Measurements from ENCODE around the gene C11orf86. TPM values are rescaled to one million over a fixed set of nuclear protein-coding genes. Genes with fewer than 3 reads are reported as not detected.
A peak's percentile ranks its signal among the peaks of the same experiment; 100 is the strongest.

The C11orf86 gene
- total and polyA plus RNA-seq, 2 donors (not counting 3 experiments of a cell fraction or from before 2014, with no cell fraction given) = not detected

- BruUV-seq (replicated peaks) = no TSS peak
- dilution Hi-C loops (cut with MboI; ENCODE audit: extremely low pct_ligation_motif_present, low sequenced_read_pairs) = no loop called here
- FAIRE-seq = no peak
Observed at GRCh38 chr11:66976028-66976467, 944 bp downstream of the C11orf86 start.

GRCh38 chr11:66976925-66977324 lies 1.8 kb downstream of the C11orf86 start:
- TF ChIP-seq POLR2A (IDR thresholded peaks at IDR 0.05; ENCODE audit: low read depth, low read length) = no peak
- TF ChIP-seq MYC (IDR thresholded peaks at IDR 0.05; ENCODE audit: low read depth, low read length) = no peak
- no peak for TF ChIP-seq GATA2 (IDR thresholded peaks at IDR 0.05; ENCODE audit: insufficient read depth, insufficient read length, low read depth, low read length)
- ChIA-PET CTCF (interaction anchor here (0.8 to 2.8 kb wide), 23 partner anchors 9 to 284 kb away, joined by 3 to 49 read pairs (median 7); partner anchors contain the start of genes PC and RCE1), POLR2A (no interaction called here)
- no peaks in the 10 kb centered on the region for H3K9me1 ChIP-seq (replicated peaks; ENCODE audit: control insufficient read depth, extremely low read depth, insufficient read depth, low read length)
- no peaks in the 10 kb centered on the region for H4K20me1 ChIP-seq (replicated peaks; ENCODE audit: control insufficient read depth, extremely low read depth, insufficient read depth, low read length)
- no peaks in the 10 kb centered on the region for H3K4me1 ChIP-seq (ENCODE audit: control insufficient read depth, extremely low read depth, insufficient read depth, low read length)
- no peak overlapping the region for H3K4me3 ChIP-seq (replicated peaks in 1 of 3; ENCODE audit: insufficient read depth in 1 of 3, low read depth in 1 of 3, low read length in 3 of 3)
- H3K27me3 ChIP-seq (ENCODE audit: control insufficient read depth in 2 of 2, insufficient read depth in 2 of 2, low read length in 2 of 2) = no peaks in the 10 kb centered on the region
- FAIRE-seq = no peak
- intact Hi-C loops (cut with micrococcal nuclease) = loop anchor here (1.0 kb wide), 2 partner anchors 143 to 283 kb away; no protein-coding TSS in a partner anchor
- H3K27ac ChIP-seq (ENCODE audit: insufficient read depth, low read depth, low read length) = no peak overlapping the region
- H3K4me2 ChIP-seq (ENCODE audit: insufficient read depth, low read length) = no peak overlapping the region
- no peak overlapping the region for H3K9ac ChIP-seq (replicated peaks; ENCODE audit: extremely low read depth, insufficient read depth, low read length)
- BruUV-seq (replicated peaks) = no TSS peak
- H3K9me3 ChIP-seq (replicated peaks; ENCODE audit: control insufficient read depth, insufficient read depth, low read length) = no peaks in the 10 kb centered on the region
- no peak for DNase-seq (ENCODE audit: low read depth, low spot score)
- no peaks in the 10 kb centered on the region for H3K36me3 ChIP-seq (ENCODE audit: control insufficient read depth in 2 of 2, extremely low read depth in 1 of 2, insufficient read depth in 2 of 2, low read length in 2 of 2)
- dilution Hi-C loops (cut with MboI; ENCODE audit: extremely low pct_ligation_motif_present, low sequenced_read_pairs) = no loop called here
- H3K79me2 ChIP-seq (ENCODE audit: control insufficient read depth, insufficient read depth, low read length) = no peaks in the 10 kb centered on the region
- no peak overlapping the region for H2AFZ ChIP-seq (ENCODE audit: low read depth, low read length)

More at GRCh38 chr11:66976028-66976467, 944 bp downstream of the C11orf86 start:
- H3K9ac ChIP-seq (replicated peaks; ENCODE audit: extremely low read depth, insufficient read depth, low read length) = no peak overlapping the region
- no peaks in the 10 kb centered on the region for H3K9me3 ChIP-seq (replicated peaks; ENCODE audit: control insufficient read depth, insufficient read depth, low read length)
- H2AFZ ChIP-seq (ENCODE audit: low read depth, low read length) = no peak overlapping the region
- H4K20me1 ChIP-seq (replicated peaks; ENCODE audit: control insufficient read depth, extremely low read depth, insufficient read depth, low read length) = no peaks in the 10 kb centered on the region
- H3K4me2 ChIP-seq (ENCODE audit: insufficient read depth, low read length) = no peak overlapping the region
- peak; percentile 51 for DNase-seq (ENCODE audit: low read depth, low spot score)
- H3K4me3 ChIP-seq (replicated peaks in 1 of 3; ENCODE audit: insufficient read depth in 1 of 3, low read depth in 1 of 3, low read length in 3 of 3) = no peak overlapping the region
- ChIA-PET CTCF (interaction anchor here (0.7 to 2.8 kb wide), 40 partner anchors 8 to 298 kb away, joined by 3 to 49 read pairs (median 4); partner anchors contain the start of genes PC and RCE1), POLR2A (no interaction called here)
- no peaks in the 10 kb centered on the region for H3K9me1 ChIP-seq (replicated peaks; ENCODE audit: control insufficient read depth, extremely low read depth, insufficient read depth, low read length)
- H3K4me1 ChIP-seq (ENCODE audit: control insufficient read depth, extremely low read depth, insufficient read depth, low read length) = peaks cover 4% of the 10 kb centered on the region
- TF ChIP-seq, protein P1, sequence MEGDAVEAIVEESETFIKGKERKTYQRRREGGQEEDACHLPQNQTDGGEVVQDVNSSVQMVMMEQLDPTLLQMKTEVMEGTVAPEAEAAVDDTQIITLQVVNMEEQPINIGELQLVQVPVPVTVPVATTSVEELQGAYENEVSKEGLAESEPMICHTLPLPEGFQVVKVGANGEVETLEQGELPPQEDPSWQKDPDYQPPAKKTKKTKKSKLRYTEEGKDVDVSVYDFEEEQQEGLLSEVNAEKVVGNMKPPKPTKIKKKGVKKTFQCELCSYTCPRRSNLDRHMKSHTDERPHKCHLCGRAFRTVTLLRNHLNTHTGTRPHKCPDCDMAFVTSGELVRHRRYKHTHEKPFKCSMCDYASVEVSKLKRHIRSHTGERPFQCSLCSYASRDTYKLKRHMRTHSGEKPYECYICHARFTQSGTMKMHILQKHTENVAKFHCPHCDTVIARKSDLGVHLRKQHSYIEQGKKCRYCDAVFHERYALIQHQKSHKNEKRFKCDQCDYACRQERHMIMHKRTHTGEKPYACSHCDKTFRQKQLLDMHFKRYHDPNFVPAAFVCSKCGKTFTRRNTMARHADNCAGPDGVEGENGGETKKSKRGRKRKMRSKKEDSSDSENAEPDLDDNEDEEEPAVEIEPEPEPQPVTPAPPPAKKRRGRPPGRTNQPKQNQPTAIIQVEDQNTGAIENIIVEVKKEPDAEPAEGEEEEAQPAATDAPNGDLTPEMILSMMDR (IDR thresholded peaks at IDR 0.05; ENCODE audit: extremely low read depth in 1 of 2, insufficient read depth in 1 of 2, low read depth in 1 of 2, low read length in 2 of 2) = peak; percentile 69 to 82
- no peak for TF ChIP-seq GATA2 (IDR thresholded peaks at IDR 0.05; ENCODE audit: insufficient read depth, insufficient read length, low read depth, low read length)
- no peak overlapping the region for H3K27ac ChIP-seq (ENCODE audit: insufficient read depth, low read depth, low read length)
- intact Hi-C loops (cut with micrococcal nuclease) = loop anchor here (1.0 kb wide), 2 partner anchors 142 to 282 kb away; no protein-coding TSS in a partner anchor
- no peaks in the 10 kb centered on the region for H3K79me2 ChIP-seq (ENCODE audit: control insufficient read depth, insufficient read depth, low read length)
- no peaks in the 10 kb centered on the region for H3K36me3 ChIP-seq (ENCODE audit: control insufficient read depth in 2 of 2, extremely low read depth in 1 of 2, insufficient read depth in 2 of 2, low read length in 2 of 2)
- H3K27me3 ChIP-seq (ENCODE audit: control insufficient read depth in 2 of 2, insufficient read depth in 2 of 2, low read length in 2 of 2) = no peaks in the 10 kb centered on the region
